ENCODE measurements around the gene HAP1.

DNA sequence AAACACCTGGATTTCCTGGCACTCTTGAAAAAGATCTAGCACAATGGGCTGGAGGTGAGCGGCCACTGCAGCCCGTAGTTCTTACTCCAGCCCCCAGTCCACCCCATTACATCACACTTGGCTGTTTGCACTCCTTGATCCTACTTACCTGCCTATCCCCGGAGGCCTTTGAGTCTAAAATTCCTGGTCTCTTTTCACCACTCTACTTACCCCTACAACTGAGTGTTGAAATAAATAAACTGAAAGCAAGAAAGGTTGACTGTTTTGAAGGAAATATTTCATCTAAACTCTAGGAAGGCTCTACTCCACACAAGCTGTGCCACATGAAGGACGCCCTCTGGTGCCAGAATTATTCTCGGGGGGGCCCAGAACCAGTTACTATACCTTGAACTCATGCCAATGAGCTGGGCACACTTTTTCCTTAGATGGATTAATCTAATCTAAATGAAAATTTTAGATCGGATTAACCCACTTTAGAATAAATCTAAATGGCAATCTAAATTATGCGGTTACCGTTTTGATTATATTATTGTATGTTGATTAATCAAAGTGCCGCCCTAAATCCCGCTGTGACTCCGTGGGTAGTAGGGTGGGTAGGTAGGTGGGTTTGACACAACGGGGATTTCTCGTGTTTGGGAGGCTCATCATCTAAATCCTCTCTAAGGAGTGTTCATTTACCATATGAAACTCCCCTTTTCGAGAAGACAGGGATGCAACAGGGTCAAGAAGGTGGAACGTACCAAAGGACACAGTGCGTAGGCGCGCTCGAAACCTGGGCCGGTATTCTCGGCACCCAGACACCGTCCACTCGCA is 46.4 kb downstream of the HAP1 start:
- TF ChIP-seq EZH2 (IDR thresholded peaks at IDR 0.05; ENCODE audit: insufficient read depth, poor library complexity, severe bottlenecking) (no peak), EZH2phosphoT487 (IDR thresholded peaks at IDR 0.05; ENCODE audit: insufficient read depth, low read depth) (no peak)
